ENCODE measurements around the gene RAD23A. TPM values are rescaled to one million over a fixed set of nuclear protein-coding genes. Genes with fewer than 3 reads are reported as not detected.
A peak's percentile ranks its signal among the peaks of the same experiment; 100 is the strongest.

RAD23A gene
- total and polyA plus RNA-seq, 9 of the 15 experiments (the other 6 are each of a cell fraction or from before 2014, with no cell fraction given) = 9.5 to 181 (median 101) TPM

DNA sequence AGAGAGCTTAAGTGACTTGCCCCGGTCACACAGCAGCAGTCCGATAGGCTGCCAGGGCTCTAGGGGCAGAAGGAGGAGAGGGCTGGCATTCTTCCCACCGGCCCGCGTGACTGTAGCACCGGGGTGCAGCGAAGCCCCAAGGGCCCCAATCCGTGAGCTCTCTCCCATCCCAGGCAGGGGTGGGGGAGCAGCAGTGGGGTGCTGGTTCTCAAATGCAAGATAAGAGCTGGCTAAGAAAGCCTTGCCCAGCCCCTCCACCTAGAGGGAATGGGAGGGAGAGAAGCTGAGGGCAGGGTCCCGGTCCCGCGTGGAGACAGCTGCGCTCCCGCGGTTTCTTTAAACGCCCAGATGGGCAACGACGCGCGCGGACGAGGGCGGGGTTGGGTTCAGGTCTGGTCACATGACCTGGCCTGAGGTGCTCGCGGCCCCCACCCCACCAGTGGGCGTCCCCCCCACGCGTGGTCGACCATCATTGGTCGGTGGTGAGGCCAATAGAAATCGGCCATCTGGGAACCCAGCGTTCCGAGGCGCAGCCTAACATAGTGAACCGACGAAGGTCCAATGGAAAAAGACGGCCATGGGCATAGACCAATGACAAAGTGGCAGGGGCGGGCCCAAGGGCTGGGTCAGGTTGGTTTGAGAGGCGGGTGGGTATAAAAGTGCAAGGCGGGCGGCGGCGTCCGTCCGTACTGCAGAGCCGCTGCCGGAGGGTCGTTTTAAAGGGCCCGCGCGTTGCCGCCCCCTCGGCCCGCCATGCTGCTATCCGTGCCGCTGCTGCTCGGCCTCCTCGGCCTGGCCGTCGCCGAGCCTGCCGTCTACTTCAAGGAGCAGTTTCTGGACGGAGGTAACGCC lies 7.5 kb upstream of the RAD23A start, which contains the start of gene CALR (continued):
- TF ChIP-seq SMARCB1 (IDR thresholded peaks at IDR 0.05; ENCODE audit: insufficient read length, low read depth) = no peak
- TF ChIP-seq, protein P1, sequence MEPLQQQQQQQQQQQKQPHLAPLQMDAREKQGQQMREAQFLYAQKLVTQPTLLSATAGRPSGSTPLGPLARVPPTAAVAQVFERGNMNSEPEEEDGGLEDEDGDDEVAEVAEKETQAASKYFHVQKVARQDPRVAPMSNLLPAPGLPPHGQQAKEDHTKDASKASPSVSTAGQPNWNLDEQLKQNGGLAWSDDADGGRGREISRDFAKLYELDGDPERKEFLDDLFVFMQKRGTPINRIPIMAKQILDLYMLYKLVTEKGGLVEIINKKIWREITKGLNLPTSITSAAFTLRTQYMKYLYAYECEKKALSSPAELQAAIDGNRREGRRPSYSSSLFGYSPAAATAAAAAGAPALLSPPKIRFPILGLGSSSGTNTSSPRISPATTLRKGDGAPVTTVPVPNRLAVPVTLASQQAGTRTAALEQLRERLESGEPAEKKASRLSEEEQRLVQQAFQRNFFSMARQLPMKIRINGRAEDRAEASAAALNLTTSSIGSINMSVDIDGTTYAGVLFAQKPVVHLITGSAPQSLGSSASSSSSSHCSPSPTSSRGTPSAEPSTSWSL (CRISPR knock-in tag; IDR thresholded peaks at IDR 0.05; ENCODE audit: borderline replicate concordance) = no peak
- TF ChIP-seq ZKSCAN1 (IDR thresholded peaks at IDR 0.05; ENCODE audit: low read depth, low read length) = no peak
- no peak for TF ChIP-seq SRSF1 (IDR thresholded peaks at IDR 0.05; ENCODE audit: low read depth, low read length)
- no peak; the same call in 1 of the 2 replicates for TF ChIP-seq ZNF274 (IDR thresholded peaks at IDR 0.05; ENCODE audit: borderline replicate concordance, low read depth, low read length)
- TF ChIP-seq, protein P2, sequence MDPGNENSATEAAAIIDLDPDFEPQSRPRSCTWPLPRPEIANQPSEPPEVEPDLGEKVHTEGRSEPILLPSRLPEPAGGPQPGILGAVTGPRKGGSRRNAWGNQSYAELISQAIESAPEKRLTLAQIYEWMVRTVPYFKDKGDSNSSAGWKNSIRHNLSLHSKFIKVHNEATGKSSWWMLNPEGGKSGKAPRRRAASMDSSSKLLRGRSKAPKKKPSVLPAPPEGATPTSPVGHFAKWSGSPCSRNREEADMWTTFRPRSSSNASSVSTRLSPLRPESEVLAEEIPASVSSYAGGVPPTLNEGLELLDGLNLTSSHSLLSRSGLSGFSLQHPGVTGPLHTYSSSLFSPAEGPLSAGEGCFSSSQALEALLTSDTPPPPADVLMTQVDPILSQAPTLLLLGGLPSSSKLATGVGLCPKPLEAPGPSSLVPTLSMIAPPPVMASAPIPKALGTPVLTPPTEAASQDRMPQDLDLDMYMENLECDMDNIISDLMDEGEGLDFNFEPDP (CRISPR knock-in tag; IDR thresholded peaks at IDR 0.05) = no peak
- no peak for TF ChIP-seq CREBBP (IDR thresholded peaks at IDR 0.05; ENCODE audit: low read depth, low read length)
- peak; percentile 91 for TF ChIP-seq L3MBTL2 (IDR thresholded peaks at IDR 0.05)
- TF ChIP-seq, protein P3, sequence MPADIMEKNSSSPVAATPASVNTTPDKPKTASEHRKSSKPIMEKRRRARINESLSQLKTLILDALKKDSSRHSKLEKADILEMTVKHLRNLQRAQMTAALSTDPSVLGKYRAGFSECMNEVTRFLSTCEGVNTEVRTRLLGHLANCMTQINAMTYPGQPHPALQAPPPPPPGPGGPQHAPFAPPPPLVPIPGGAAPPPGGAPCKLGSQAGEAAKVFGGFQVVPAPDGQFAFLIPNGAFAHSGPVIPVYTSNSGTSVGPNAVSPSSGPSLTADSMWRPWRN (IDR thresholded peaks at IDR 0.05; ENCODE audit: low read depth) = no peak
- TF ChIP-seq NCOA4 (IDR thresholded peaks at IDR 0.05; ENCODE audit: partially characterized antibody) = no peak
- no peak for TF ChIP-seq ZBTB8A (IDR thresholded peaks at IDR 0.05; ENCODE audit: partially characterized antibody)
- TF ChIP-seq ZFX (CRISPR knock-in tag; IDR thresholded peaks at IDR 0.05) = peak; percentile 85
- no peak for TF ChIP-seq ZC3H4 (CRISPR knock-in tag; IDR thresholded peaks at IDR 0.05; ENCODE audit: borderline replicate concordance)
- TF ChIP-seq RHOXF2B (CRISPR knock-in tag; conservative IDR thresholded peaks at IDR 0.05) = 0 out of 2 replicates have a peak, but pooled peaks have one; percentile 5
- no peak for TF ChIP-seq BACH1 (tag; IDR thresholded peaks at IDR 0.05)
- TF ChIP-seq, protein P4, sequence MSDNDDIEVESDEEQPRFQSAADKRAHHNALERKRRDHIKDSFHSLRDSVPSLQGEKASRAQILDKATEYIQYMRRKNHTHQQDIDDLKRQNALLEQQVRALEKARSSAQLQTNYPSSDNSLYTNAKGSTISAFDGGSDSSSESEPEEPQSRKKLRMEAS (CRISPR knock-in tag; IDR thresholded peaks at IDR 0.05) = peak; percentile 85
- no peak for TF ChIP-seq CBFB (CRISPR knock-in tag; IDR thresholded peaks at IDR 0.05)
- 0 out of 2 replicates have a peak, but pooled peaks have one; percentile 25 for TF ChIP-seq ZNF586 (CRISPR knock-in tag; conservative IDR thresholded peaks at IDR 0.05)
- no peak for TF ChIP-seq RUNX1 (IDR thresholded peaks at IDR 0.05; ENCODE audit: low read depth)
- TF ChIP-seq ZNF561 (CRISPR knock-in tag; conservative IDR thresholded peaks at IDR 0.05) = no peak
- TF ChIP-seq ZNF75A (CRISPR knock-in tag; IDR thresholded peaks at IDR 0.05) = no peak
- no peak for TF ChIP-seq ZNF316 (IDR thresholded peaks at IDR 0.05)
- TF ChIP-seq ZNF133 (CRISPR knock-in tag; IDR thresholded peaks at IDR 0.05) = no peak
- peak; percentile 80 for TF ChIP-seq BCOR (IDR thresholded peaks at IDR 0.05)
- no peak for TF ChIP-seq FUS (optimal IDR thresholded peaks at IDR 0.05; ENCODE audit: low read depth, low read length)
- TF ChIP-seq SIN3A (IDR thresholded peaks at IDR 0.05; ENCODE audit: borderline replicate concordance in 2 of 2, control insufficient read depth in 1 of 2, low read depth in 2 of 2, low read length in 2 of 2) = peak; percentile 94 to 96

Measured in K562 (cell line).